ENCODE measurements around the gene HPS4. TPM values are rescaled to one million over a fixed set of nuclear protein-coding genes. Genes with fewer than 3 reads are reported as not detected.

HPS4 gene
- total and polyA plus RNA-seq, 9 donors: 18.9 to 37.8 (median 32.5) TPM

- Histone ChIP-seq H3K9me3 (no peaks in the 10 kb centered on the region), H3K27ac (no peak overlapping the region), H3K4me3 (no peak overlapping the region), H3K27me3 (no peaks in the 10 kb centered on the region), H3K36me3 (no peaks in the 10 kb centered on the region), H3K4me1 (ENCODE audit: insufficient read depth) (no peaks in the 10 kb centered on the region)
- 50 to 56% (median 52%) methylated on average over 11 of the region's 11 CpGs for WGBS, 3 donors
- intact Hi-C loops (cut with DNase I): no loop called here
- DNase-seq: no peak
- TF ChIP-seq POLR2A (IDR thresholded peaks at IDR 0.05) (no peak), CTCF (IDR thresholded peaks at IDR 0.05) (no peak), EP300 (IDR thresholded peaks at IDR 0.05) (no peak)
Measured at GRCh38 chr22:26435327-26436093, 48.1 kb downstream of the HPS4 start.

- Histone ChIP-seq H3K4me1 (ENCODE audit: insufficient read depth) (peaks cover 5% of the 10 kb centered on the region), H3K36me3 (no peaks in the 10 kb centered on the region), H3K27me3 (no peaks in the 10 kb centered on the region), H3K27ac (no peak overlapping the region), H3K9me3 (no peaks in the 10 kb centered on the region), H3K4me3 (no peak overlapping the region)
- WGBS, 3 donors: 92 to 96% (median 93%) methylated on average over 25 of the region's 25 CpGs
- intact Hi-C loops (cut with DNase I): no loop called here
- TF ChIP-seq CTCF (IDR thresholded peaks at IDR 0.05) (no peak), POLR2A (IDR thresholded peaks at IDR 0.05) (no peak), EP300 (IDR thresholded peaks at IDR 0.05) (no peak)
- DNase-seq: no peak
Measured at GRCh38 chr22:26433805-26434204, 49.8 kb downstream of the HPS4 start.

GRCh38 chr22:26432619-26433311, 50.8 kb downstream of the HPS4 start:
- Histone ChIP-seq H3K27me3 (no peaks in the 10 kb centered on the region), H3K9me3 (no peaks in the 10 kb centered on the region), H3K36me3 (no peaks in the 10 kb centered on the region), H3K27ac (no peak overlapping the region), H3K4me1 (ENCODE audit: insufficient read depth) (peaks cover 8% of the 10 kb centered on the region), H3K4me3 (no peak overlapping the region)
- intact Hi-C loops (cut with DNase I): no loop called here
- DNase-seq: no peak
- no peak for TF ChIP-seq EP300 (IDR thresholded peaks at IDR 0.05)
- TF ChIP-seq POLR2A (IDR thresholded peaks at IDR 0.05): no peak
- no peak for TF ChIP-seq CTCF (IDR thresholded peaks at IDR 0.05)
- WGBS, 3 donors: 86 to 90% (median 86%) methylated on average over 3 of the region's 3 CpGs

- intact Hi-C loops (cut with DNase I): no loop called here
- H3K36me3 ChIP-seq: no peaks in the 10 kb centered on the region
- no peak overlapping the region for H3K27ac ChIP-seq
- TF ChIP-seq POLR2A (IDR thresholded peaks at IDR 0.05) (no peak), CTCF (IDR thresholded peaks at IDR 0.05) (no peak), EP300 (IDR thresholded peaks at IDR 0.05) (no peak)
- no peaks in the 10 kb centered on the region for H3K9me3 ChIP-seq
- DNase-seq: no peak
- H3K4me3 ChIP-seq: no peak overlapping the region
- H3K27me3 ChIP-seq: no peaks in the 10 kb centered on the region
- 90 to 93% (median 91%) methylated on average over 13 of the region's 13 CpGs for WGBS, 3 donors
- peaks cover 8% of the 10 kb centered on the region for H3K4me1 ChIP-seq (ENCODE audit: insufficient read depth)
Measured at GRCh38 chr22:26431261-26431995, 52.2 kb downstream of the HPS4 start.
